Panc1 (cell line): Measurements from ENCODE around the gene GPR84.

Experiments used
- POLR2AphosphoS5 ChIP-seq: IDR thresholded peaks from 2 replicates; pipeline ENCODE4 v1.6.1; 2012; ENCODE audit warnings: mild to moderate bottlenecking, low read depth, low read length, moderate library complexity
- TF ChIP-seq, protein P1 (sequence below): fragments of 450-650 bp; IDR thresholded peaks from 2 replicates; pipeline ENCODE4 v1.5.1; 2017; ENCODE audit warnings: mild to moderate bottlenecking

DNA sequence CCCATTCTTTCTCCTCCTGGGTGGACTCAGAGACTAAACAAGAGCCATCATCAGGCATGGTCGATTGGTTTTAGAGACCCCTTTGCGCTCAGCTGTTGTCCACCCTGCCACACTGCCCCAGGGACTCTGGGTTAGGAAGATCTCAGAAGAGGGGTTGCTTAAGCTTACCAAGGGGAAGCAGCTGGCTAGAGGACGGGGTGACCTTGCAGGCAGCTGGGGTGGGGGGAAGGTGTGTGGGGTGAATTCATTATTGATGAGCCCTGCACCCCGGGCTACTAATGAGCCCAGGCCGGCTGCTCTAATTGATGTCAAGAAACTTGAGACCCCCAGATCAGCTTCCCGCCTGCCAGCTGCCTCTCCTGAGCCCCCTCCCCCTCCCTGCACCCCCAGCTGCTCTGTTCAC, 28.9 kb upstream of the GPR84 start:
- TF ChIP-seq, protein P1, sequence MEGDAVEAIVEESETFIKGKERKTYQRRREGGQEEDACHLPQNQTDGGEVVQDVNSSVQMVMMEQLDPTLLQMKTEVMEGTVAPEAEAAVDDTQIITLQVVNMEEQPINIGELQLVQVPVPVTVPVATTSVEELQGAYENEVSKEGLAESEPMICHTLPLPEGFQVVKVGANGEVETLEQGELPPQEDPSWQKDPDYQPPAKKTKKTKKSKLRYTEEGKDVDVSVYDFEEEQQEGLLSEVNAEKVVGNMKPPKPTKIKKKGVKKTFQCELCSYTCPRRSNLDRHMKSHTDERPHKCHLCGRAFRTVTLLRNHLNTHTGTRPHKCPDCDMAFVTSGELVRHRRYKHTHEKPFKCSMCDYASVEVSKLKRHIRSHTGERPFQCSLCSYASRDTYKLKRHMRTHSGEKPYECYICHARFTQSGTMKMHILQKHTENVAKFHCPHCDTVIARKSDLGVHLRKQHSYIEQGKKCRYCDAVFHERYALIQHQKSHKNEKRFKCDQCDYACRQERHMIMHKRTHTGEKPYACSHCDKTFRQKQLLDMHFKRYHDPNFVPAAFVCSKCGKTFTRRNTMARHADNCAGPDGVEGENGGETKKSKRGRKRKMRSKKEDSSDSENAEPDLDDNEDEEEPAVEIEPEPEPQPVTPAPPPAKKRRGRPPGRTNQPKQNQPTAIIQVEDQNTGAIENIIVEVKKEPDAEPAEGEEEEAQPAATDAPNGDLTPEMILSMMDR: no peak
- TF ChIP-seq POLR2AphosphoS5: no peak
